IPS-18c (cell line): Measurements from ENCODE around the gene CFAP91.
A peak's percentile ranks its signal among the peaks of the same experiment; 100 is the strongest.
"Not testable (repeated sequence)": the region's sequence is repeated elsewhere in the genome, so short reads cannot be mapped to it uniquely, and the experiment has no call there.

Experiments
- H3K4me3 ChIP-seq: 2 replicates; pipeline ENCODE4 v1.7.0; 2013; ENCODE audit warnings: low read depth, mild to moderate bottlenecking, low read length, moderate library complexity; ENCODE audit not compliant: insufficient read depth
- H3K9me3 ChIP-seq: one replicate; pipeline ENCODE4 v1.6.1; 2013; ENCODE audit warnings: mild to moderate bottlenecking, low read length, moderate library complexity; ENCODE audit not compliant: control insufficient read depth, insufficient read depth

CFAP91 gene

DNA sequence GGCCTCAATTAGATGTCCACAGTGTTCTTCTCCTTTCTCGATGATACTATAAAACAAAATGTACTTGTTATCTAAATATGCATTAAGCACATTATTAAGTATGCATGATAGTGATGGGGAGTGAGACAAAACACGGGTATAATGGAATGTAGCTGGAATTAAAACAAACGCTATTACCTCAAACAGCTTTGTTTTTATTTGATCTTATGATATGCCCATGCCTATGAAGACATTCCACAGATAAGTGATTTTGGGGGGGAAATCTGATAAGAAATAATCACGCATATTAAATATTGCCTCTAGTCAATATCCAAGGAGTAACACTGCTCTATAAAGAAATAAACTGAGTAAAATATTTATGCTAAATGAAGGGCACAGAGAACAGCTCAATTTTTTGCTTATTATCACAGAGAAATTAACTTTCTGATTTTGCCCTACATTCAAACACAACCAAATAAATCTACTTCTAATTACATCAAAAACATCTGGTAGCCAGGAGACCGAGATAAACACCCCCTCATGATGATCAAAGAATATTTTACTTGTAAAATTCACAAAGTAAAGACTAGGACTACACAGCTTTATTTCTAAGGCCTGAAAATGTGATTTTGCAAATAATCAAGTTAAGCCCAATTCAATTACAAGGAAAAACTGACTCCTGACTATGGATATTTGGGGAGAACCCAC is 27.5 kb upstream of the CFAP91 start:
- H3K4me3 ChIP-seq: no peak overlapping the region

DNA sequence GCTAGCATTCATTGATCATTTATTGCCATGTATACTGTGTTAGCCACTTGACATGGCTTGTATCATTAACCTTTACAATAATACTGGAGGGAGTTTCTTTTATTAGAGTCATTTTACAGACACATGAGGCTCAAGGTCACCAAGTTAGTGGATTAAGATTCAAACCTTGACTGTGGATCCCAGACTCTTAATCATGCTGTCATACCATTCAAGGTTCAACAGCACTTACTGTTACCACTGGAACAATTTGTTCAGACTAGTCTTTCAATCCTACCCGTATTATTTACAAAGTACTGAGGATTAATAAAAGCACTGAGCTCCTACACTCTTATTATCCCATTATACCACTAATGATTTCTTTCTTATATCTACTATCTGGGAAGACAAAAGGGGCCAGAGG is 26.8 kb upstream of the CFAP91 start:
- Histone ChIP-seq H3K4me3 (peak overlapping the region; percentile 10; the same call in 1 of the 2 replicates), H3K9me3 (no peaks in the 10 kb centered on the region)

More for the DNA sequence above, 27.5 kb upstream of the CFAP91 start:
- no peaks in the 10 kb centered on the region for H3K9me3 ChIP-seq

DNA sequence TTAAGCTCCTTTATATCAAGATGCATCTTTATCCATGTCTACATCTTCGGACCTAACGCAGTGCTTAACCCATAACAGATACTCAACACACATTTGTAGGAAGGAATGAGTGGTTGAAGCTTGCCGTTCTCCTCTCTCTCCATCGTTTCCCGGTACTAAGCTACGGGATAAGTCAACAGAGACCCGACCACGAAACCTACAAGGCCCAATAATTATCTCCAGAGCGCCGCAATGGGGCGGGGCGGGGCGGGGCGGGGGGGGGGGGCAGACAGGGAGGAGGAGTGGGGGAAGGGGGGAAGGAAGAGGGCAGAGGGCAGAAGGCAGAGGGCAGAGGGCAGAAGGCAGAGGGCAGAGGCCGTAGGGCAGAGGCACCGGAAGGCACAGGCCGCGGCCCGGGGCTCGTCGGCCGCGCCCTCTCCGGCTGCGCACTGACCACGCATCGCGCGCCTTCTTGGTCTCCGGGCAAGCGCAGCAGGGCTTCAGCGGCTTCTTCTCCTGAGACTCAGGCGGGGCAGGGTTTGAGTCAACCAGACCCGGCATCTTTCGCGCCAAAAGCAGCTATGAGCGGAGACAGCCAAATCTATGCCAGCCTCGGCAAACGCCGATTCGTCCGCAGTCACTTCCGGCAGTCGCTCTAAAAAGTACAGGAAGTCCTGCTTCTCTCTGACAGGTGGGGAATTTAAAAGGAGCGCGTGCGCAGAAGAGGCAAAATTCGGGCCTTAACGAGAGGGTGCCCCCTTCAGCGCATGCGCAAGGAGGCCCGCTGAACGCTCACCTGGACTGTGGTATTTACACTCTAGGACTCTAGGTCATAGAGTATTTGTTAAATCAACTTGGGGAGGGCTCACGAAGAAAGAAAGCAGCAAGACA is 25.8 kb upstream of the CFAP91 start, which contains the start of gene COX17:
Gene COX17, minus strand, starts transcription at position 636 of the 870 bp plus-strand sequence. Its CDS starts 96 bp downstream, at position 540.
- no peaks in the 10 kb centered on the region for H3K9me3 ChIP-seq
- H3K4me3 ChIP-seq: peak within 1 kb of the TSS; percentile 79

DNA sequence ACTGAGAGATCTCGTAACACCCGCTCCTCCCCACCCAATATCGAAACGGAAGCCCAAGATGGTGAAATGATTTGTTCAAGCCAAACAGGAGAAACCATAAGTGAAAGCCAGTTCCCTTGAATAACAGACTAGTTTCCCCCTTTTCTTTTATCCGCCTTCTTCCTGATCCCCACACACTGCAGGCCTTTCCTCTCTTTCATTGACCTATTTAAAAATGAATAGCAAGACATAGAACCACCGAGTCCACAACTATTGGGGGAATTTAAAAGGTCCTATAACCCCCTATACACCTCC is 25.2 kb upstream of the CFAP91 start:
- no peaks in the 10 kb centered on the region for H3K9me3 ChIP-seq
- peak overlapping the region; percentile 79 for H3K4me3 ChIP-seq

DNA sequence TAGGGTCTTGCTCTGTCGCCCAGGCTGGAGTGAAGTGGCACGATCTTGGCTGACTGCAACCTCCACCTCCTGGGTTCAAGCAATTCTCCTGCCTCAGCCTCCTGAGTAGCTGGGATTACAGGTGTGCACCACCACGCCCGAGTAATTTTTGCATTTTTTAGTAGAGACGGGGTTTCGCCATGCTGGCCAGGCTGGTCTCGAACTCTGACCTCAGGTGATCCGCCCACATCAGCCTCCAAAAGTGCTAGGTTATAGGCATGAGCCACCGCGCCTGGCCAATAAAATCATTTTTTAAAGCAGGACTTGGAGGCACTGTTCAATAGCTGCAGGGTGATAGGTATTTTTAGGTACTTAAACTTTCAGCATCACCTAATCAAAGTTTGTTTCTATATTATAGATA is 24.6 kb upstream of the CFAP91 start:
- not testable (repeated sequence) for H3K4me3 ChIP-seq

DNA sequence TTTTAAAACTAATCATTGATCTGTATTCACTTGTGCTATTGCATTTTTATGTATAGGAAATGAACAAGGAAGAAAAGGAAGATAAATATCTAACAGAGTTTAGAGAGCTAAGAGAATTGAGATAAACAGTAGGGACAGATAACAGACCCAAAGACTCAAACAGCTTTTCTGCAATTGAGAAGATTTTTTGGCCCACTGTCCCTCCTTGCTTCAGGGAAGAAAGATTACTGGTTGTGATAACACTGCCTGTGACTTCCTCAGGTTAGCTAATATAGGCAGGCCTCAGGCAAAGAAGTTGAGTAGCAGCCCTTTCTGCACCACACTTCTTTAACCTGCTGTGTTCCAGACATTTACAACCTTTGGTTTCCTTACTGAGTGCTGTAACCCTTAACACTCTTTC is 22.9 kb upstream of the CFAP91 start:
- no peaks in the 10 kb centered on the region for H3K9me3 ChIP-seq

More for the DNA sequence above, 24.6 kb upstream of the CFAP91 start:
- H3K9me3 ChIP-seq: not testable (repeated sequence)

DNA sequence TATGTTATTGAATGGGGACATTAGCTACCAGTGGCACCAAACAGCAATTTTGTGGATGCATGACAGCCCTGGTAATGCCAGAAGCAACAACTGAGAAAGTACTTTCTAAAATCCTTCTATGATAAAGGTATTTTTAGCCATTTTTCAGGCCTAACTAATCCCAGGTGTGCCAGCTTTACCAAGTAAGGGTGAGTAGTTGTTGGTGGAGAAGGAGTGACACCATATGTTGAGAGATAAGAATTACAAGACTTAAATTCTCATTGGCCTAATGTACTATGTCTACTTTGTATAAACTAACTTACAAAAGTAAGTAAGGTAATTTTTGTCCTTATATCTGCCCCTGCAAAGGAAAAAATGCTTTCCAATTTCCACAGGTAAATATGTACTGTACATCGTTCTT is 21.5 kb upstream of the CFAP91 start:
- no peak overlapping the region for H3K4me3 ChIP-seq
- H3K9me3 ChIP-seq: no peaks in the 10 kb centered on the region

More for the DNA sequence above, 22.9 kb upstream of the CFAP91 start:
- H3K4me3 ChIP-seq: no peak overlapping the region

DNA sequence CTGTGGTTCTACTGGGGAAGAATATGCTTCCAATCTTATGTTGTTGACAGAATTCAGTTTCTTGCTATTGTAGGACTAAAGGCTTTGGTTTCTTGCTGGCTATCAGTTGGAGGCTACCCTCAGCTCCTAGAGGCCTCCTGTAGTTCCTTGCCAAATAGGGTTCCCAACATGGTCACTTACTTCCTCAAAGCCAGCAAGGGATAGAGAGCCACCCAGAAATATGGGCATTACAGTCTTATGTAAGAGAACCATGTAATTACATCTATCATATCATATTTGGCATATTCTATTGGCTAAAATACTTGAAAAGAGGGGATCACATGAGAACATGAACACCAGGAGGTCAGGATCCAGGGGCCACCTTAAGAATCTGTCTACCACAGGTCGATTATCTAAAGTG is 19.4 kb upstream of the CFAP91 start:
- no peak overlapping the region for H3K4me3 ChIP-seq
- H3K9me3 ChIP-seq: no peaks in the 10 kb centered on the region

DNA sequence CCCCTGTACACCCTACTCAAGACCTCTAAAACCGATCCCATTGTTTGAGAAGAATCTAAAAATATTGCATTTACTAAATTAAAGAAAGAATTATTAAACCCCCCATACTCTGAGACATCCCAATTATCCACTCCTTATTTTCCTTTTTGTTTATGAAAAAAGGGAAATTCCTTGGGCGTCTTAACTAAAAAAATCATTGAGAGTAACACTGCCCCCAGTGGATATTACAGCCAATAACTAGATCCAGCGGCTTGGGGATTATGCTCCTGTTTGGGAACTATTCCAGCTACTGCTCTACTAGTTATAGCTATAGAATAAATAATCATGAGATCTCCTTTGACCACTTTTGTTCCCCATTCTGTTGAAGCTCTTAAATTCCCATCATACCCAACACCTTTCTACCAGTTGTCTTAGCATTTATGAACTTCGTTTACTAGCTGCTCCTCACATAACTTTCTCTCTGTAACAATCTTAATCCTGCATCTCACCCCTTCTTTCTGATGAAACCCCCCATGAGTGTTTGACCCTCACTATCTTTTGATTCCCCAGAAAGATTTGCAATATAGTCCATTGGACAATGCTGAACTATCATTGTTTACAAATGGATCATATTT is 12.7 kb upstream of the CFAP91 start:
- H3K9me3 ChIP-seq: no peaks in the 10 kb centered on the region
- H3K4me3 ChIP-seq: no peak overlapping the region

DNA sequence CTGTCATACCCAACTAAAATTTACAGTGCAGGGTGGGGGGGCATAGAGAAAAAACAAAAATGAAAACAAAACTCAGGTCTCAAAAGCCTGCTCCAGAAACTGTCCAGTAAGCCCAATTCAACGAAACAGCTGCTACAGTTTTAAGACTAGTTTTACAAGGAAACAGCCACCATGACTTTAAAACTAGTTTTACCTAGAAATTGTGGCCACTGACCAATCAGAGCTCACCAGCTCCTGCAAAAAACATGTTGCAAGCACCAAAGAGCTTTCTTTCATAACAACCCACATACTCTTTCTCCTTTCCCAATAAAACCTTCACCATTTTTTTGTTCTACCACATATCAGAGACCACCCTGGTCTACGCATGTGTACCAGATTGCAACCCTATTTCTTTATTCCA is 7.3 kb upstream of the CFAP91 start:
- H3K9me3 ChIP-seq: no peaks in the 10 kb centered on the region
- no peak overlapping the region for H3K4me3 ChIP-seq

DNA sequence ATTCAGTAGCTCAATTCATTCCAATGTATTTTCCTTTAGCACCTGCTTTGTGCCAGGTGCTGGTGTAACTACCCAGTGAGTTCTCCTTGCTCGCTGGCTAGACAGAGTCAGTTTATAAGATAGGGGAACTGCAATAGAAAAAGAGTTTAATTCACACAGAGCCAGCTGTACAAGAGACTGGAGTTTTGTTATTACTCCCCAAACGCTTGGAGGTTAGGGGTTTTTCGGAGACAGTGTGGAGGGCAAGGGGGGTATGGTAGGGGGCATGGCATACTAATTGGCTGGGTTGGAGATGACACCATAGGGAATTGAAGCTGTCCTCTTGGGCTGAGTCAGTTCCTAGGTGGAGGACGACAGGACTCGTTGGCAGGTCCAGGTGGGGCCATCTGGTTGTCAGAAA is 5.4 kb upstream of the CFAP91 start:
- no peaks in the 10 kb centered on the region for H3K9me3 ChIP-seq
- H3K4me3 ChIP-seq: no peak overlapping the region

DNA sequence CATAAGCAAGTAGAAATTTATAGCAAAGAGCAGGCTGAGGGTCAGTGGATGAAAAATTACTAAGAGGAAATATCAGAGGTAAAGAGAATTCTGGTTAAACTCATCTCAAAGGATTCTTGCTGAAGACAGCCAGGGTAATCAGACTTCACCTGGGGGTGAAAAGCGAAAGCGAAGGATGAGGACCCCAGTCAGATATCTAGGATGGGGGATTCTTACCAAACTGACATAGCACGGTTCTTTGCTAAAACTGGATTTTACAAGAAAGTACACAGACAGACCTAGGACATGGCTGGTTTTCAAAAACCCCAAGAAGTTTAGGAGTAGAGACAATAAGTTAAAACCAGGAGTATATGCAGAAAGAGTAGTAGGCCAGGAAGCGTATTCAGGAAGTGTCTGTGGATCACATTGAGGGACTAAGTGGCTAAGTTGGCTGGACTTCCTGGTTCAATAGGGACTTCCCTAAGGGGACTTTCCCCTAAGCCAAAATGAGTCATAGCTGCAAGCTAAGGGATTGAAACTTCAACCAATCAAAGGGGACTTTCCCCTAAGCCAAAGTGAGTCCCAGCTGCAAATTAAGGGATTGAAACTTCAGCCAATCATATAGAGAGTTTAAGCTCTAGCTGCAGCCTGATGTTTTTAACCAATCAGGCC is 2.4 kb upstream of the CFAP91 start:
- no peak overlapping the region for H3K4me3 ChIP-seq
- no peaks in the 10 kb centered on the region for H3K9me3 ChIP-seq

DNA sequence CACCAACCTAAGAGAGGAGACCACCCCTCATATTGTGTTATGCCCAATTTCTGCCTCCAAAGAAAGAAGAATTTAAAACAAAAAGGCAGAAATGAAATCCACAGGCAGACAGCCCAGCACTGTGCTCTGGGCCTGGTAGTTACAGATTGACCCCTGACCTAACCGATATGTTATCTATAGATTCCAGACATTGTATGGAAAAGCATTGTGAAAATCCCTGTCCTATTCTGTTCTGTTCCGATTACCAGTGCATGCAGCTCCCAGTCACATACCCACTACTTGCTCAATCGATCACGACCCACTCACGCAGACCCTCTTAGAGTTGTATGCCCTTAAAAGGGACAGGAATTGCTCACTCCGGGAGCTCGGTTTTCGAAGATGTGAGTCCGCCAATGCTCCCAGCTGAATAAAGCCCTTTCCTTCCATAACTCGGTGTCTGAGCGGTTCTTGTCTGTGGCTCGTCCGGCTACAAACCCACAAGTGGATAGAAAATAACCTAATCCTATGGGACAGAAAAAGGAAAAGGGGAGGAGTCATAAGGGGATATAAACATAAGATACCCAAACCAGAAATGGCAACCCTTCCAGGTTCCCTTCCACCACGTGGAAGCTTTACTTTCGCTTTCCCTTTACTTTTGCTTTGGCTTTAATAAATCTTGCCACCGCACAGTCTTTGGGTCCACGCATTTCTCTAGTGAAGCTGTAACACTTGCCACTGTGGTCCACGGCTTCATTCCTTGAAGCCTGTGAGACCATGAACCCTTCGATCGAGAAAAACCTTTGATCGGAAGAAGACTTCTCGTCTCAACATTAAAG is 1.7 kb upstream of the CFAP91 start:
- H3K4me3 ChIP-seq: no peak overlapping the region
- no peaks in the 10 kb centered on the region for H3K9me3 ChIP-seq

DNA sequence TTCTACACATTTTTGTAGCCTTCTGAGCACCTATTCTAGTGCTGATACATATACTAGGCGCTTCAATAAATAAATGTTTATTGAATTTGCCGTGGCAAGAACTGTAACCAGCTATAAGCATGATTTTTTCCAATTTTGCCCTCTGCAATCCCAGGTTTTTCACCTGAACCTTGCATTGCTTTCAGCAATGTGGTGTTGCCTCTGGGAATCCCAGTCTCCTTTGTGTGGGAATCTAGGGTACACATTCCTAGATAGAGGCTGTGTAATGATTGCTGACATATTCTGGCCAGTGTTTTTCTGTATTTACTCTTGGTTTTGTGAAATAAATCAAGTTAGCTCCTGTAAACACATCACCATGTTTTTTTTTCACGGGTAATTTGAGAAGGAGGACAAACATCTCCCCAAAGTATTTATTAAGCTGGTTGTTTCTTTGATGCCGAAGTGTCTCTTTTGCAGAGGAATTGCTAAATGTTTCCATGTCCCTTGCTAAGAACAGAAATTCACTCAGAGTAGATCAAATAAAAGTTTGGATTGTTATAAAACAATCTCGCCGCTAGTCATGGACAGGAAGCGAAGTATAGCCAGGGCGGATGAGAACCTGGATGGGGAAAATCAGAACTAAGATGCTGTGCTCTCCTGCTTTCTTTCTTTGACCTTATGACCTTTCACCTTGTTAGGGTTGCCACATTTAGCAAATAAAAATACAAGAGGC is 1.2 kb downstream of the CFAP91 start:
- Histone ChIP-seq H3K4me3 (peak overlapping the region; percentile 78; the same call in 1 of the 2 replicates), H3K9me3 (no peaks in the 10 kb centered on the region)

DNA sequence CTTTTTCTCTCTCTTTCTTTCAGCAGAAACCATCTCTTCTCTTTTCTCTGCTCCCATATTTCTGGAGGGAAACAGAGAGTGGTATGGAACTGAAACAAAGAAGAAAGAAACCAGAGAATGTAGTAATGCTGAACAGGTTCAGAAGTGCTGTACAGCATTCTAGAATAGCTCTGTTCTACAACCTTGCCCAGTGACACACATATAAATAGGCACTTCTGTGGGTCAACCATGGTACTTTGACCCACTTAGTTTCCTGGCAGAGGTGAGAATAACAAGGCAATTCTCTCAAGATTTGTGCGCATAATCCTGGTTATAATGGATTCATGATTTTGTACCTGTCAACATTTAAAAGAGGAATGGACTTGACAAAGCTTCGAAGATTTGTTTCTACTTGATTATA is 12.3 kb downstream of the CFAP91 start:
- Histone ChIP-seq H3K9me3 (no peaks in the 10 kb centered on the region), H3K4me3 (no peak overlapping the region)

DNA sequence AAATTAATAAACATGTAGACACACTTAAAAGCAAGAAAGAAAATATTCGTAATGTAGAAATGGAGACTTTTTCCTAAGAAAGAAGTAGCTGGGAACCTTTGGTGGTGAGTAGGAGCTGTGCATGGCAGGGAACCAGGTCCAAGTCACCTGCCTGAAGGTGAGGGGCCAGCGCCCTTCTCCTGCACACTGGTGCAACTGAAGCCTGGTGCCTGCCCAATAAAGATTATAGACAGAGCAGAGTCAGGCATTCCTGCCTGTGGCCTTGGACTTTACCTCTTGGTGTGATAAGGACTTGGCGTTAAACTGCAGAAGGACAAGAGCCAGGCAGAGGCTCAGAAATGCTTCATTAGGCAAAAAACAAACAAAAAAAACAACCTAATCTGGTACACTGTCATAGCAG is 14.2 kb downstream of the CFAP91 start:
- no peaks in the 10 kb centered on the region for H3K9me3 ChIP-seq
- no peak overlapping the region for H3K4me3 ChIP-seq
